ENCODE measurements around the gene MAT2B. TPM values are rescaled to one million over a fixed set of nuclear protein-coding genes. Genes with fewer than 3 reads are reported as not detected.

The MAT2B gene
- total RNA-seq, 1 donor from 2014 or later = 61.7 TPM

GRCh38 chr5:163496286-163496685 lies 9.1 kb upstream of the MAT2B start:
- DNase-seq (no peak), ATAC-seq (no peak)
- no peaks in the 10 kb centered on the region for H3K27me3 ChIP-seq
- no peak overlapping the region for H3K27ac ChIP-seq
- intact Hi-C loops (cut with DNase I) = no loop called here
- H3K4me3 ChIP-seq = no peak overlapping the region
- no peak for TF ChIP-seq CTCF (IDR thresholded peaks at IDR 0.05)
- no peaks in the 10 kb centered on the region for H3K36me3 ChIP-seq
- no peaks in the 10 kb centered on the region for H3K9me3 ChIP-seq
- H3K4me1 ChIP-seq = no peaks in the 10 kb centered on the region

- H3K27me3 ChIP-seq = no peaks in the 10 kb centered on the region
- H3K36me3 ChIP-seq = no peaks in the 10 kb centered on the region
- intact Hi-C loops (cut with DNase I) = no loop called here
- ATAC-seq = no peak
- H3K9me3 ChIP-seq = no peaks in the 10 kb centered on the region
- H3K27ac ChIP-seq = no peak overlapping the region
- DNase-seq = no peak
- TF ChIP-seq CTCF (IDR thresholded peaks at IDR 0.05) = no peak
- H3K4me3 ChIP-seq = no peak overlapping the region
- peaks cover 2% of the 10 kb centered on the region for H3K4me1 ChIP-seq
Measured at GRCh38 chr5:163497315-163497714, 8.1 kb upstream of the MAT2B start.

GRCh38 chr5:163498886-163499285 lies 6.5 kb upstream of the MAT2B start:
- Histone ChIP-seq H3K27ac (no peak overlapping the region), H3K27me3 (no peaks in the 10 kb centered on the region), H3K9me3 (no peaks in the 10 kb centered on the region), H3K4me3 (no peak overlapping the region), H3K36me3 (no peaks in the 10 kb centered on the region), H3K4me1 (peaks cover 8% of the 10 kb centered on the region)
- intact Hi-C loops (cut with DNase I) = no loop called here
- ATAC-seq (no peak), DNase-seq (no peak)
- TF ChIP-seq CTCF (IDR thresholded peaks at IDR 0.05) = no peak

GRCh38 chr5:163502521-163502920 lies 2.9 kb upstream of the MAT2B start:
- Histone ChIP-seq H3K27me3 (no peaks in the 10 kb centered on the region), H3K9me3 (no peaks in the 10 kb centered on the region), H3K27ac (peak overlapping the region; percentile 99), H3K4me1 (peaks cover 8% of the 10 kb centered on the region), H3K36me3 (no peaks in the 10 kb centered on the region), H3K4me3 (peak overlapping the region; percentile 74)
- intact Hi-C loops (cut with DNase I) = no loop called here
- TF ChIP-seq CTCF (IDR thresholded peaks at IDR 0.05) = no peak
- ATAC-seq (no peak), DNase-seq (no peak)

- intact Hi-C loops (cut with DNase I) = no loop called here
Measured at GRCh38 chr5:163503106-163504078, 2.0 kb upstream of the MAT2B start.

More at GRCh38 chr5:163503106-163504078, 2.0 kb upstream of the MAT2B start:
- DNase-seq (peak; percentile 70), ATAC-seq (peak; percentile 47)
- H3K9me3 ChIP-seq = no peaks in the 10 kb centered on the region
- H3K4me1 ChIP-seq = peaks cover 12% of the 10 kb centered on the region
- H3K27me3 ChIP-seq = no peaks in the 10 kb centered on the region
- peak overlapping the region; percentile 99 for H3K27ac ChIP-seq
- TF ChIP-seq CTCF (IDR thresholded peaks at IDR 0.05) = peak; percentile 51
- H3K4me3 ChIP-seq = peak overlapping the region; percentile 74
- no peaks in the 10 kb centered on the region for H3K36me3 ChIP-seq

Data from upper lobe of right lung (tissue), 1 donor.